ENCODE measurements around the gene PZP. TPM values are rescaled to one million over a fixed set of nuclear protein-coding genes. Genes with fewer than 3 reads are reported as not detected.

The PZP gene
- total RNA-seq, 1 donor from 2014 or later = not detected

- Mint-ChIP-seq H3K27me3 (ENCODE audit: low read depth, unreplicated experiment) (no peaks in the 10 kb centered on the region), H3K9me3 (ENCODE audit: unreplicated experiment) (peaks cover 5% of the 10 kb centered on the region), H3K27ac (ENCODE audit: unreplicated experiment) (no peak overlapping the region), H3K4me1 (ENCODE audit: low read depth, unreplicated experiment) (no peaks in the 10 kb centered on the region), H3K4me3 (ENCODE audit: unreplicated experiment) (no peak overlapping the region), H3K36me3 (ENCODE audit: low read depth, unreplicated experiment) (no peaks in the 10 kb centered on the region)
- Histone ChIP-seq H3K27me3 (ENCODE audit: insufficient read depth, low read length) (no peaks in the 10 kb centered on the region), H3K9ac (ENCODE audit: low read length) (no peak overlapping the region), H3K4me2 (ENCODE audit: low read length) (no peak overlapping the region), H3K4me1 (ENCODE audit: insufficient read depth, low read length) (no peaks in the 10 kb centered on the region), H3K79me2 (ENCODE audit: insufficient read depth, low read length) (no peaks in the 10 kb centered on the region), H3K27ac (ENCODE audit: low read depth, low read length) (no peak overlapping the region), H3K4me3 (ENCODE audit: insufficient read depth, low read depth, low read length) (no peak overlapping the region), H3K36me3 (ENCODE audit: insufficient read depth, low read length) (no peaks in the 10 kb centered on the region), H3K9me3 (ENCODE audit: insufficient read depth, low read depth, low read length) (no peaks in the 10 kb centered on the region), H2AFZ (ENCODE audit: low read depth, low read length) (no peak overlapping the region), H4K20me1 (ENCODE audit: insufficient read depth, low read length) (no peaks in the 10 kb centered on the region)
- TF ChIP-seq EZH2 (IDR thresholded peaks at IDR 0.05; ENCODE audit: insufficient read depth, low read length) (no peak), CTCF (IDR thresholded peaks at IDR 0.05; ENCODE audit: insufficient read depth, low read depth, low read length) (no peak)
- no peak for DNase-seq (ENCODE audit: low read depth)
- FAIRE-seq = no peak
Observed at GRCh38 chr12:9214534-9214933, 6.3 kb upstream of the PZP start.

GRCh38 chr12:9211687-9212086 lies 3.5 kb upstream of the PZP start:
- FAIRE-seq = no peak
- H3K27ac ChIP-seq (ENCODE audit: low read depth, low read length) = no peak overlapping the region
- H3K4me3 Mint-ChIP-seq (ENCODE audit: unreplicated experiment) = no peak overlapping the region

More at GRCh38 chr12:9211687-9212086, 3.5 kb upstream of the PZP start:
- Histone ChIP-seq H3K4me3 (ENCODE audit: insufficient read depth, low read depth, low read length) (no peak overlapping the region), H3K27me3 (ENCODE audit: insufficient read depth, low read length) (no peaks in the 10 kb centered on the region), H3K4me2 (ENCODE audit: low read length) (no peak overlapping the region), H3K36me3 (ENCODE audit: insufficient read depth, low read length) (no peaks in the 10 kb centered on the region), H3K79me2 (ENCODE audit: insufficient read depth, low read length) (no peaks in the 10 kb centered on the region), H4K20me1 (ENCODE audit: insufficient read depth, low read length) (no peaks in the 10 kb centered on the region), H3K9ac (ENCODE audit: low read length) (no peak overlapping the region), H2AFZ (ENCODE audit: low read depth, low read length) (no peak overlapping the region), H3K9me3 (ENCODE audit: insufficient read depth, low read depth, low read length) (no peaks in the 10 kb centered on the region), H3K4me1 (ENCODE audit: insufficient read depth, low read length) (no peaks in the 10 kb centered on the region)
- TF ChIP-seq CTCF (IDR thresholded peaks at IDR 0.05; ENCODE audit: insufficient read depth, low read depth, low read length) (no peak), EZH2 (IDR thresholded peaks at IDR 0.05; ENCODE audit: insufficient read depth, low read length) (no peak)
- no peak for DNase-seq (ENCODE audit: low read depth)
- Mint-ChIP-seq H3K27me3 (ENCODE audit: low read depth, unreplicated experiment) (no peaks in the 10 kb centered on the region), H3K27ac (ENCODE audit: unreplicated experiment) (no peak overlapping the region), H3K4me1 (ENCODE audit: low read depth, unreplicated experiment) (no peaks in the 10 kb centered on the region), H3K9me3 (ENCODE audit: unreplicated experiment) (peaks cover 2% of the 10 kb centered on the region), H3K36me3 (ENCODE audit: low read depth, unreplicated experiment) (no peaks in the 10 kb centered on the region)

Measured in astrocyte (in vitro differentiated cells and primary cell).